EL (cell line): ENCODE results near the gene NEK7.

Experiments
- DNase-seq: peaks from one replicate; pipeline ENCODE4 v3.0.0-alpha.2; 2016

Gene NEK7

DNA sequence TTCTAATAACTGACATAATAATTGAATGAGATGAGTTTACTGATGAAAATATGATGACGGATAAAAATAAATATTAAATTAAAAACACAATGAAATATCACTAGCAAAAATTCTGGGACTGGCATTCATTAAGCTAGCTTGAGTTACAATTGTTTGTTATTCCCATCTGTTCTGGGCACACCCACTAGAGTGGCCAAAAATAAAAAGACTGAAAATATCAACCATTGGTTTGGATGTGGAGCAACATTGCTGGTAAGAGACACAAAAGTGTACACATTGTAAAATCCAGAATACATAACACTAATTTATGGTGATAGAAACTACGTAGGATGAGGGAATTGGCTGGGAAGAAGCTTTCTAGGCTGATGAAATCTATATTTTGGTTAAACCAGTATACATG lies 9.6 kb upstream of the NEK7 start:
- DNase-seq: no peak

DNA sequence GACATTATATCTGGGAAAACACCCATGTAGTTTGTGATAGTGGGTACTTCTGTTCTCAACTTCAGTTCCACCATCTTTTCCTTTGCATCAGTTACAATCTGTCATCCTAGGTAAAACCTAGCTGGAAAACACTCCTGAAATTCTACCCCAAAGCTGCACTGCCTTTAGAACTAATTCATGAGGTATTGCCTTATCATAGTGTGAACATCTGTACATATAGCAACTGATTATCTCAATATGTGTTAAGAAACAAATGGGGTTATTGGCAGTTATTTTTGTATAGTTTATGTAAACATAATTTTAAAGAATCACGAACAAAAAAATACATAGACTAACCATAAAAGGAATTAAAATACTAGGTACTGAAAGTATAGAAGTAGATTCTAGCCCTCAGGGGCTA lies 6.4 kb upstream of the NEK7 start:
- no peak for DNase-seq

DNA sequence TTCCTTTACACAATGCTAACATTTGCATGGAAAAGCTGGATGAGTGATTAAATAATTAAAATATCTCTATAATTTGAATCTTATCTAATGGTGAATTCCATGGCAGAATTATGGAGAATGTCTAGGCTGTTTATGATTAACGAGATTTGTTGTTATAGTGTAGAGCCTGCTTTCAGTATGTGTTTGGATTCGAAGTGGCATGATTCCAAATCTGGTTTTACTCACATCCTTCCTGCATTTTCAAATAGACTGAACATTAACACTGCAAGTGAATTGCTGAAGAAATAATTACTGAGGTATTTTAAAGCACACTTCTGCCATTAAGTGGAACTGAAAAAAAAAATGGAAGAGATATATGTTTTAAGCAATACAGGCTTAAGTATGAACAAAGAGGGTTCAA lies 5.1 kb upstream of the NEK7 start:
- no peak for DNase-seq

DNA sequence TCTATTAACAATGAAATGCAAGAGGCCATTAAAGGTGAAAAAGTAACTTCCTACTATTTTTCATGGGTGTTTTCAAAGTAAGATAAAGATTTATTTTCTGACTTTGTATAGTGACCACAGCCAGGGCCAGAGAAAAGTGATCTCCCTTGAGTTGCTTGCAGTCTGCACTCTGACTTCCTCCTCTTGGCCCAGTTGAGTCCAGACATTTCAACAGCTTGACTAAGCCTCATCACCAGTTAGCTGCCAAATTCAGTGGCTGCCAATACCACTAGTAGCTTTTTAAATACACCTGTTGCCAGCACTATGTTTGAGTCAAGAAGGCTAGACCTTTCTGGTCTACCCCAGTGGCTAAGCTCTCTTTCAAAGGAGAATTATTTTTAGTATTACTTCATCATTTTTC lies 3.7 kb upstream of the NEK7 start:
- peak; percentile 52 for DNase-seq

DNA sequence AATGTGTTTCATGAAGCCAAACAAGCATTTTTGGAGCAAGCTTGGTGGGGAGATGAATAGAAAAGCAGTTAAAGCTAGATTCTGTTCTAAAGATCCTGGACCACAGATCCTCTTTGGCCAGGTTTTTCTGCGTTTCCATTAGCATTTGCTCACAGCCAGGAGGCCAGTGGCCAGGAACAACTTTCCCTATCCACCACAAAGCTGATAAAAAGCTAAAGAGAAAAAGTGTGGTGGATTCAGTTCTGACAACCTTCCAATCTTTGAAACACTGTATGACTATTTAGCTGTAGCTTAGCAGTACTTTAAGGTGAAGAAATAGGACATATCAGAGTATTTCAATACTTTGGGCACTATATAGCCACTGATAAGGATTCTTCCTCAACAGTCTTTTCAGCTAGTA lies 3.0 kb upstream of the NEK7 start:
- no peak for DNase-seq

DNA sequence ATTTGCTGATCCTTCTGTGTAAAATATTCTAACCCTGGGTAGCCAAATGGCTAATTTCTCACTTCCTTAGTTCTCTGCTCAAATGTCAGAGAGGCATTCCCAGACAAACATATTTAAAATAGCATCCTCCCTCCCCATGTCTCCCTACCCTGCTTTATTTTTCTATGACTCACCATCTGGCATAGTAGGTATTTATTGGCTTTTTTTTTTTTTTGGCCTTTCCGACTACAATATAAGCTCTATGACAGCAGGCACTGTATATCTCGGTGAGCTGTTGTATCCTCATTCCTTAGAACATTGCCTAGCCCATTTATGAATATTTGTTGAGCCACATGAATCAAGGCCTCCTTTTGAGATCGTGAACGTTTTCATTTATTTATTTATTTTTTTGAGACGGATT lies 1.5 kb upstream of the NEK7 start:
- DNase-seq: peak; percentile 86

DNA sequence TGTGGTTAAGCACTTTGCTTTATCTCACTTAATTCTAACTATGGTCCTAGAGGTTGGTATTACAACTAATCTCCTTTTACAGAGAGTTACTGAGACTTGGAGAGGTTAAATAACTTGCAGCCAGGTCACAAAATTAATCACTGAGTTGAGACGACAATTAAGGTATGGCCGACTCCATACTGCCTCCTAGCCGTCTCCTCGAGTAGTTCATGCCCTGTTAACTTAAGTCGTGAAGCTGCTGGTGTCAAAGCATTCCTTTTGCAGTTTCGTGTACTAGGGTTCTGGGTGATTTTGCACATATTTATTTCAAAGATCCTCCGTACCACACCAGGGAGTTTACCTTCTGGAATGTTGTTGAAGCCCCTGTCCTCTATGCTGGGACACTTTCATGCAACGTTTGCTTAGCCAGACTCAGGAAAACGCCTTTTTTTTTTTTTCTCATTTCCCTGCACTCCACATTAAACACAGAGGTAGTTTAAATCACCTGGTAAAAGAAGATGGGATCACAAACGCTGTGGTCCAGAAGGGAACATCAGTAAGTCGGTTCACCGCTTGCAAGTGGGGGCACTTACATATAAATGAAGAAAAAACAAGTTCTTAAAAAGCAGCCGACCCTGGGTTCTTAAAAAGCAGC lies 570 bp upstream of the NEK7 start:
- DNase-seq: peak; percentile 76

DNA sequence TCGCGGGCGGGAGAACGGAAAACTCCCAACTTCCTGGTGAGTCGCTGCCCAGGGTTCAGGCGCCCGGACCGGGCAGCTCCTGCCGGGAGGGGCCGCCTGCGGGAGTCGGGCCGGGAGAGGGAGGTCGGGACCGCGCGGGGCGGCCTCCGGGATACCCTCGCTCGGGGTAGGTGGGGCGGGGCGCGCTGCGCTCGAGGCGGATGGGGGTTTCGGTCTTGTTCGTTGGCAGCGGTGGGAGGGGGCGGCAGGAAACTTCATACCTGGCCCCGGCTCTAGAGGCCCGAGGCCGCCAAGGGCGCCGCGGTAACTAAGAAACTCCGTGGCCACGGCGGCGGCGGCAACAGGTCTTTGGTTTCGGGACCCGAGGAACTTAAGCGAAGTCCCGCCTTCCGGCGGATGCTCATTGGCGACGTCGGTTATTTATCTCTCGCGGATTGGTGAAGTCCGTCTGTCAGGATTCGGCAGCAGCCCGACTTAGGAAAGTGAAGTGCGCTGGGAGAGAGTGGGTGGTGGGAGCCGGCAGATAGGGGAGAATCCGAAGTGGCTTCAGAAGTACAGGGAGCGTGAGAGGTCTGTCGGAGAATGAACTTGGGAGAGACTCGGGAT lies 546 bp downstream of the NEK7 start:
- DNase-seq: peak; percentile 92

DNA sequence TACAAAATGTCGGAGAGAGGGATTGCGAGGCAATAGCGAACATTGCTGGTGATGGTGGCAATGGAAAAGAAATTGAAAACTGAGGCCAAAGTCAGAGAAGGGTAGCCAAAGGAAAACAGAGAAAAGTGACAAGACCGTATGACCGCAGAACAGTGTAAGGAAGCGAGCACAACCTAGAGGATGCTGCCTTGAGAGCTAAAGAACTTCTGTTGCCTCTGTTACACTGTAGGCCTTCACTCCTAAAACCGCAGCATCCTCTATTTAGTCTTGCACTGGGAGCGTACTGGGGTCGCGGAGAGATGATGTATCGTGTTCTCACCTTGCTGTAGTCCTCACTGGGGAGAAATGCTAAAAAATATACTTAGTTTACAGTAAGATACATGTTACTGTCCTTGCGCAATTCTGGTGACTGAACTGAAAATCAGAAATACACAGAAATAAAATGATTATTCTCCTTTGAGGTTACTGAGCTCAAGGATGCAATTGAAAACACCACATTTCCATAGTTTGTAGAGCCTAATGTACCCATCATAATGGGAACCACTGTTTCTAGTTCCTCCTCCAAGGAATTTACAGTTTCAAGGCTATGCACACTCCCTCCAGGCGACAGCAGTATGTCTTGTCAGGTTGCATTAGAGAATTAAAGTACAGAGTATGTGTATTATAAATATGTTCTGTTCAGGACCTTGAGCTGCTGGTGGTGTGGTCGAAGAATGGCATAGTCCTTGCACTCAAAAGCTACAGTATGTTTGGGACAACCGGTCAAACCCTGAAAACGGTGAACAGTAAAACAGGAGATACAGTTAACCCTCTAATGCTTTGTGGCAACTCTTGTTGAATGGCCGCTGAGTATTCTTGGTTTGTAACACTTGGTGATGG lies 1.3 kb downstream of the NEK7 start:
- peak; percentile 49 for DNase-seq

DNA sequence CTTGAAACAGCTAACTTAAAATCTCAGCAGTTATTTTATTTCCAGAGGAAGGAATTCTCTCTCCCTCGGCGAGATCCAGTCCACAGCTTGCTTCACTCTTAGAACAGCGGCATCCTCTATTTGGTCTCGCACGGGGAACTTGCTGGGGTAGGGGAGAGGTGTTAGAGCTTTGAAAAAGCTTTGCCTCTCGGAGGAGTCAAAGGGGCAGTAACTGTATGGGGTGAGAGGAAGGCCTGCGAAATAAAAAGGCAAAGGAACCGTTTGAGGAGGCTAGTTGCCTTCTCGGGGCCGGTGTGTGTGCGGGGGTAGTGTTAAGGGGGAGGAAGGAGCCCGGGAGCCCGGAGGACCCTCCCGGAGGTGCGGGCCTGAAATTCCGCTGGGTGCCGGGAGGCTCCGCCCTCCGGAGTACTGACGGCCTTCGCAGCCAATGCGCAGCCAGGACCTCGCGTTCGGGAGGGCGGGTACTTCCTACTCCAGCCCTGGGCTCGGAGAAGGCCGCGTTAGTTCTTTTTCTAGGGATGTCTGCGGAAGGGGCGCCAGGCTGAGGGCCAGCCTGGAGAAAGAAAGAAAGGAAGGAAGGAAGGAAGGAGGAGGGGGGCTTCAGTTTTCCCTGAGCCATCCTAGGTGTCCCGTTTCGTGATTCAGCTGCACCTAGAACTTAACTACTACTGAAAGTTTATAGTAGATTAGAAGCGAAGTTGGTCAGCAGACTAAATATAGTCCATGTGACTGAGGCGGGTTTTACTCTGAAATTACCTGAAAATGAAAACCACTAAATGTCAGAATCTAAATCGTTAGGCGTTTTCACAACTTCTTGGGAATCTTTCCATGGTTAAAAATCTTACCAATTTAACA lies 2.2 kb downstream of the NEK7 start:
- DNase-seq: peak; percentile 91

DNA sequence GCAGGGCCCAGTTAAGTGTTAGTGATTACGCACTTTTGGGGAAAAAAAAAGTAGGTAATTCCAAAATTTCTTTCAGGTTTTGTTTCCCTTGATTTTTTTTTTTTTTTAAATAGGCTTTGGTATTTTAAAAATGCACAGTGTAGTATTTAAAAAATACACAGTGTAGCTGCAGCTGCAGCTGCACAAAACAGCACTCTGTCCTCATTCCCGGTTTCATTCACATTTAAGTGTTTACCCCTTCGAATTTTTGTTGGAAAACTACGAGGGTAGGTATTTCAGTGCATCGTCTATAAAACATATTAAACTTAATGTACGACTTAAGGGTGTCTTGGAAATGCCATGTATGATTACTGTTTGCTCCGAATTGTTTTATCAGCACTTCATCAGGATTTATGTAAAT lies 3.4 kb downstream of the NEK7 start:
- DNase-seq: no peak

DNA sequence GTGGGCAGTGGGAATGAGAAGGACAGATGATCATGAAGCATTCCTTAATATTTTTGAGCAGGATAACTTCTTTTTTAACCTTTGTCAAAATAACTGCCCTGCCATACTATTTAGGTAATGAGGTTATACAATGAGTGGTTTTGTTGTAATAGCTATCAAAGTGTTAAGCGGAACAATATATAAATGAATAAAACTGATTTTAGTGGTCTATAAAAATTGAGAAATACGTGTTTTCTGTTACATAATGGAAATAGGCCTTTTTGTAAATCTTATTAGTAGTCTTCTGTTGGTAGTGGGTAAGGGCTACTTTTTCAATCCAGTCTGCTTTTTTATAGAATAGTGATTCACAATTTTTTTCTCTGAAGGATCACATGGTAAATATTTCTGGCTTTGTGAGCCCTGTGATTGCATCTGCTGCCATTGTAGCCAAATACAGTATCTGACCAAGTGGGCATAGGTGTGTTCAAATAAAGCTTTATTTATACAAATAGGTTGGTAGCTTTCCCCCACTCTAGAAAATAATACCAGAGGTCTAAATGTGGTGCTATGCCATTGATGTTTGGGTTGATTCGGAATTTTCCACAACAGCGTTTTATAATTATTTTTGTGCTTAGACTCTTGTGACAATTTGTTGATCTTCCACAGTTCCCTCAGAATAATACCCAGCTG lies 4.3 kb downstream of the NEK7 start:
- no peak for DNase-seq

DNA sequence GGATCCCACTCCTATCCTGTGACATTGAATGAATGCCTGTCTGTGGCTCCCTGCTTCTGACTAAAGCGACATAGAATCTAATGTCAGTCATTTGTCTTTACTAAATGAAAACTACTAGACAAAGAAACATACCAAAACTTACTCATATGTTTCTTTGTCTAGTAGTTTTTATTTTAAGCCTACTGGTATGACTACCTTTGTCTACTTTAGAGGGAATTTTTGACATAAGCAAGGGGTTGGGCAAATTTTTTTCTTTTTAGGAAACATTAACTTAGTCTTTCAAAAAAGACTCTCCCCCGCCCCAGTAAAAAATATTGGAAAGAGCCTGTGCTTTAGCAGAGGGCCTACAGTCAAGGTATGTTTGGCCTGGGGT lies 4.9 kb downstream of the NEK7 start:
- no peak for DNase-seq

DNA sequence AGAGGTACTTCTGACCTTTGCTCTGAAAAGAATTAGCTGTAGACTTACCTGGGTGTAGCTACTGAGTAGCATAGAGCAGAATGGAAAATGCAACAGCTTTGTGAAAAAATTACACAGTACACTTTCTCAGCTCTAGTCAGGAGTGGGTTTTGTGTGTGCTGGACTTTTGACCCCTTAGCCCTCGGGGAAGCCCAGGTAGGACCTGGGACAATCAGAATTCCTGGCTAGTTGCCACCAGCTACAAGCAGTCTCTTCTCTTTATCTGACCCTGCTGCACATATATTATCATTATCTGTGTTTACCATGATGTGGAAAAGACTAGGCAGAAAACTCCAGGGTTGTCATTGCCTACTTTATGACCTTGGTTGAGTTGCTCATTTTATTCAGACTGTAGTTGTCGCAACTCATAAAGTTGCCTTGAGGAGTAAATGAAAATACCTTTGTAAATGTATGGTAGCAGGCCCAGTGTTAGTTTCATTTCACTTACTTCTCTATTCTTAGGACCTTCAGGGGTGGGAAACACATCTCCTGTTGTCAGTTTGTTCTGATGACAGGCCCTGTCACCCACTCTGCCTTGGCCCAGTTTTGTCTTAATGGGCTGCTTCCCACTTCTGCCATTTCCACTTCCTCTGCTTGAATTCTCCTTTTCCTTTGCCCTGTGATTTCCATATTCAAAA lies 5.4 kb downstream of the NEK7 start:
- DNase-seq: no peak

DNA sequence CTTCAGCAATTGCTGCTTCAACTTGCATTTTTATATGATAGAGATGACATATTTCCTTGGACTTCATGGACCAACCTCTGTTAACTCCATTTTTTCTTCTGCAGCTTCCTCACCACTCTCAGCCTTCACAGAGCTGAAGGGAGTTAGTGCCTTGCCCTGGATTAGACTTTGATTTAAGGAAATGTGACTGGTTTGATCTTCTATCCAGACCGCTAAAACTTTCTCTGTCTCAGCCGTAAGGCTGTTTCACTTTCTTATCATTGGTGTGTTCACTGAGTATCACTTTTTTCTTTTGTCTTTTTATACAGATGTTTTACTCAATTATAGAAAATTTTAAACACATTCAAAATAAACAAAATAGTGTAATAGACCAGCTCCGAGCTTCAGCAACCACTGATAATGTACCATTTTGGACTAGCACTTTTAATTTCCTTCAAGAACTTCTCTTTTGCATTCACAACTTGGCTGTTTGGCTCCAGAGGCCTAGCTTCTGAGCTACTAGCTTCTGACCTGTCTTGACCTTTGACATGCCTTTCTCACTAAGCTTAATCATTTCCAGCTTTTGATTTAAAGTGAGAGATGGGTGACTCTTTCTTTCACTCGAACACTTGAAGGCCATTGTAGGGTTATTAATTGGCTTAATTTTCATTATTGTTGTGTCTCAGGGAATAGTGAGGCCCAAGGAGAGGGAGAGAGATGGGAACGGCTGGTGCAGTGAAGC lies 9.3 kb downstream of the NEK7 start:
- DNase-seq: no peak

DNA sequence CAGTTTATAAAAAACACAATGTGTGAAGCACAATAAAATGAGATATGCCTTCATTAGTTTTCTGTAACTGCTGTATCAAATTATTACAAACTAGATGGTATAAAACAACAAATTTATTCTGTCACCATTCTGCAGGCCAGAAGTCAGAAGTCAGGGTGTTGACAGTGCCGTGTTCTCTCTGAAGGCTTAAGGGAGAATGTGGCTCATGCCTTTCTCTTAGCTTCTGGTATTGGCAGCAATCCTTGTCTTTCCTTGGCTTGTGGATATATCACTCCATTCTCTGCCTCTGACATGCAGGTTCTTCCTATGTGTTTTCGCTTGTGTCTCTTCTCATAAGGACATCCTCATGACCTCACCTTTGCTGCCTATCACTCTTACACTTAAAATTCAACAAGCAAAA lies 10.1 kb downstream of the NEK7 start:
- DNase-seq: no peak

DNA sequence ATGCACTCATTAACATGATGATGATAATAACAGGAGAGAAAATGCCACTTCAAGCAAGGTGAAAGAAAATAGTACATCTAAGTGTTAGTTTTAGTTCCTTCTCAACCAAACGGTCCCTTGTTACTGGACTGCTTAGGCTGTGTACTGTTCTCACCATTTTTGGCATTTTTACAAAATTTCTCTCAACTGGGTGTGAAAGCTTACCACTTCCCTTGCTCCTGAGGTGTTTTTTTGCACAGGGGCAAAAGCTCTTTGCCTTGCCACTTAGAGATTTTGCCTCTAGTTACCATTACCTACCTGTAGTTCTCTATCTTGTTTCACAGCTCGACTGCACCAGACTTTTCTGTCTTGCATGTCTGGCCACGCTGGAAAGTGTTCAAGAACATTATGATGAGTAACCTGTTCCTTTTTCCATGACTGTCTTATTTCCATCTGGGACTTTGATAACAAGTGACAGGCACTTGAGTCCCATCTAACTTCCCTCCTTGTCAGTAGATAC lies 10.7 kb downstream of the NEK7 start:
- DNase-seq: peak; percentile 42

DNA sequence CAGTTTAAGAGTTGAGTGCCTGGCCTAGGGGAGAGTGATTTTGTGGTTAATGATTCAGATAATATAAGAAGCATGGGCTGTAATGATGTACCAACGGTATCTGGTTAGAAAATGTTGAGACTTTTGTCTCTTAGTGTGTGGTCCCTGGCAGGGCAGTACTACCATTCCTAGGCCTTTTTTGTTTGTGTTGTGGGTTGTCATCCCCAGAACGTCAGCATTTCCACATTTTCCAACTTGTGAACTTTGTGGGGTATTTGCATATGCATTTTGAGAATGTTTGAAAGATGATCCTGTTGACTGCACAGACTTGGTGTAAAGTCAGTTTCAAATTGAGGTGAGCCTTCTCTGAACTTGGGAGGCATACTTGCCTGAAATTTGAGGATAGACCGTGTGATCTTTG lies 11.4 kb downstream of the NEK7 start:
- peak; percentile 78 for DNase-seq

DNA sequence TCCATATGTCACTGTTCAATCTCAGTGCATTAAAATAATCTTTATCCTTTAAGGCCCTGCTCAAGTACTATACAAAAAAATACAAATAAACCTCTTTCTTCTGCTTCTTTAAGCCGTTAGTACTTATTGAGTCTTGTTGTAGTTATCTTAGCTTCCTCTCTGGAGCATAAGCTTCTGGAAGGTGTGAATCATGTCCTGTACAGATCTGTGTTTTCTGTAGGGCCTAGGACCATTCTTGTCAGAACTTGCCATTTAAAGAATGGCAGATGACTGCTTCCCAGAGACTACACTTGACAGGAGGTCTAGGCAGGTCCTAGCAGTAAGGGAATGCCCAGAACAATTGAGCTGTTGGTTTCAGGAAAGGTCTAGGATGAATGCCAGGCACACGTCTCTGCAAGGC lies 12.9 kb downstream of the NEK7 start:
- no peak for DNase-seq

DNA sequence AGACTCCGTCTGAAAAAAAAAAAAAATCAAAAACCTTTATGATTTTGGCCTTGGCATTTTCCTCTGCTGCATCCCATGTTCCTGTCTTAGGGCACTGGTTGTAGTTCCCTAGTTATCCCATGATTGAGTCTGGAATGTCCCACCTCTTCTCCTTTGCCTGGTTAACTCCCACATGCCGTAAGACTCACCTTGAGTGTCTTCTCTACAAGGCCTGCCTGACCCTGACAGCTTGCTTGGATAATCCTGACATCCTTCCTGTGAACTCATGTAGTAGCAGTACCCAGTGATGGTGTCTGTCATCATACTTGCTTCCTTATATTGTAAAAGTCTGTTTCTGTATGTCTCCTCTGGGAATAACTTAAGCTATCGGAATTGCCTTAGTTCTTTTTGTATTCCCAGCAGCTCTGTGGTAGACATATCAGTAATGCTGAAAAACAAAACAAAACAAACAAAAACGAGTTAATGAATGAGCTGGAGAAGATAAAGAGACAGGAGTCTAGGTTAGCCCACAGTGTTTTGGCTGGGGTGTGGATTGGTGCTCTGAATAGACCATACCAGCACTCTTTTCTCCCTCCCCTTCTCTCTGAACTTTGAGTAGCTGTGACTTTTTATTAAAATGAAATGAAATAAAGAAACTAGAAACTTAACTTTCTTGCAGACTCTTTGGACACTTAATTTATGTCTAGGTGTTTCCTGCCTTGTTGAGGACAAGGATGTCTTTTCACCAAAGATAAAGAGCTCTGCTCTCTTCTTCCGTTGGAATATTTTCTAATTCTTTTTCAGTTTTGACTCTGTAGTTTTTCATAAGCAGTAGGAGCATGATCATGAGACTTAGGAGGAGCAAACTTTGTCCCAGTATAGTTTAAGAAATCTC lies 15.1 kb downstream of the NEK7 start:
- no peak for DNase-seq
